Caco-2 (cell line): ENCODE results near the gene CD99L2. TPM values are rescaled to one million over a fixed set of nuclear protein-coding genes. Genes with fewer than 3 reads are reported as not detected.

Experiments
- BruUV-seq: library from RNA; stranded (reverse); fragments of 400-500 nt; replicated peaks from 2 replicates; lab custom pipeline; 2021; lab: Mats Ljungman, UMichigan
- CTCF ChIA-PET: fragments of 300-600 bp; sonication (Branson Sonifier 250); formaldehyde crosslinking; loops from one replicate; lab custom pipeline; 2022; ENCODE audit warnings: antibody characterized with exemption; lab: Charles Lee
- POLR2A ChIA-PET: fragments of 300-600 bp; sonication (Branson Sonifier 250); formaldehyde crosslinking; loops from one replicate; lab custom pipeline; 2022; ENCODE audit warnings: antibody characterized with exemption; lab: Charles Lee
- DNase-seq, 2 experiments: peaks; one replicate each; pipeline versions ENCODE4 v3.0.0 to v3.0.0-alpha.2; 2020 to 2022
- H3K27me3 ChIP-seq: replicated peaks from 2 replicates; pipeline ENCODE4 v1.6.0; 2011; ENCODE audit warnings: low read length; ENCODE audit not compliant: control insufficient read depth, insufficient read depth
- H3K36me3 ChIP-seq: 2 replicates; pipeline ENCODE4 v1.5.1; 2011; ENCODE audit warnings: low read length; ENCODE audit not compliant: control insufficient read depth, insufficient read depth
- H3K4me1 ChIP-seq: fragments of 250-450 bp; sonication (Bioruptor Pico); 2 replicates; pipeline ENCODE4 v1.5.1; 2020; ENCODE audit warnings: mild to moderate bottlenecking
- H3K4me3 ChIP-seq: 2 replicates; pipeline ENCODE4 v1.5.1; 2011; ENCODE audit warnings: low read depth, mild to moderate bottlenecking, control low read depth, low read length
- H3K9me3 ChIP-seq: fragments of 250-450 bp; sonication (Bioruptor Pico); 2 replicates; pipeline ENCODE4 v1.5.1; 2020; ENCODE audit warnings: mild to moderate bottlenecking, moderate library complexity
- H3K27ac Mint-ChIP-seq: one replicate; pipeline ENCODE4 v1.8.0; 2022; ENCODE audit warnings: mixed read lengths; ENCODE audit not compliant: unreplicated experiment
- H3K27me3 Mint-ChIP-seq: one replicate; pipeline ENCODE4 v1.8.0; 2022; ENCODE audit warnings: mixed read lengths; ENCODE audit not compliant: insufficient read depth, unreplicated experiment
- H3K36me3 Mint-ChIP-seq: one replicate; pipeline ENCODE4 v1.8.0; 2022; ENCODE audit warnings: mild to moderate bottlenecking, mixed read lengths; ENCODE audit not compliant: insufficient read depth, unreplicated experiment
- H3K4me1 Mint-ChIP-seq: one replicate; pipeline ENCODE4 v1.8.0; 2022; ENCODE audit warnings: low read depth, mixed read lengths; ENCODE audit not compliant: unreplicated experiment
- H3K4me3 Mint-ChIP-seq: one replicate; pipeline ENCODE4 v1.8.0; 2022; ENCODE audit warnings: mild to moderate bottlenecking, moderate library complexity, mixed read lengths; ENCODE audit not compliant: unreplicated experiment
- H3K9me3 Mint-ChIP-seq: one replicate; pipeline ENCODE4 v1.8.0; 2022; ENCODE audit warnings: mixed read lengths; ENCODE audit not compliant: unreplicated experiment
- CTCF ChIP-seq, 2 experiments: fragments of 200-600 bp in 1 of 2; IDR thresholded peaks; 1 replicate in 1 of 2; 2 replicates in 1 of 2; pipeline versions ENCODE4 v1.5.1 to v1.8.0; 2011 to 2022; ENCODE audit warnings: antibody characterized with exemption in 1 of 2, control low read depth in 1 of 2, inconsistent platforms in 1 of 2, low read depth in 1 of 2, low read length in 1 of 2, mild to moderate bottlenecking in 1 of 2, moderate library complexity in 1 of 2; ENCODE audit not compliant: insufficient read depth in 1 of 2, severe bottlenecking in 1 of 2, unreplicated experiment in 1 of 2
- intact Hi-C: fragments of 100-400 bp; cut with micrococcal nuclease; formaldehyde crosslinking; loops from one replicate; pipeline ENCODE4 v1.10.0; 2022; ENCODE audit not compliant: unreplicated experiment
- total RNA-seq: library from RNA; stranded (reverse); gene quantifications from 2 replicates; pipeline ENCODE4 v1.2.3, GENCODE V29; 2022

Gene CD99L2
- total RNA-seq, 1 experiment from 2014 or later = 8.6 TPM

- DNase-seq = no peak
- POLR2A ChIA-PET = no interaction called here
- Histone ChIP-seq H3K36me3 (no peaks in the 10 kb centered on the region), H3K4me3 (no peak overlapping the region), H3K4me1 (no peaks in the 10 kb centered on the region), H3K27me3 (no peaks in the 10 kb centered on the region), H3K9me3 (no peaks in the 10 kb centered on the region)
- intact Hi-C loops = no loop called here
- H3K4me3 Mint-ChIP-seq = no peak overlapping the region
- CTCF ChIA-PET = no interaction called here
- no peak for TF ChIP-seq CTCF (IDR thresholded peaks at IDR 0.05; ENCODE audit: insufficient read depth in 1 of 2, low read depth in 1 of 2, low read length in 1 of 2, severe bottlenecking in 1 of 2, unreplicated experiment in 1 of 2)
- no peaks in the 10 kb centered on the region for H3K9me3 Mint-ChIP-seq
- H3K27me3 Mint-ChIP-seq = no peaks in the 10 kb centered on the region
- no peak overlapping the region for H3K27ac Mint-ChIP-seq
- no peaks in the 10 kb centered on the region for H3K4me1 Mint-ChIP-seq
- BruUV-seq = no TSS peak
- H3K36me3 Mint-ChIP-seq = no peaks in the 10 kb centered on the region
These were observed 84.5 kb downstream of the CD99L2 start for GRCh38 chrX:150813922-150814321.

GRCh38 chrX:150806827-150807226 lies 91.6 kb downstream of the CD99L2 start:
- CTCF ChIA-PET = interaction anchor here (1.0 kb wide), 1 partner anchor 34 kb away, joined by 4 read pairs; no protein-coding TSS in a partner anchor
- no TSS peak for BruUV-seq
- no peak for TF ChIP-seq CTCF (IDR thresholded peaks at IDR 0.05; ENCODE audit: insufficient read depth in 1 of 2, low read depth in 1 of 2, low read length in 1 of 2, severe bottlenecking in 1 of 2, unreplicated experiment in 1 of 2)
- Histone ChIP-seq H3K36me3 (no peaks in the 10 kb centered on the region), H3K27me3 (no peaks in the 10 kb centered on the region), H3K4me3 (no peak overlapping the region), H3K9me3 (no peaks in the 10 kb centered on the region), H3K4me1 (no peaks in the 10 kb centered on the region)
- intact Hi-C loops = no loop called here
- H3K9me3 Mint-ChIP-seq = no peaks in the 10 kb centered on the region
- no peak overlapping the region for H3K4me3 Mint-ChIP-seq
- no peaks in the 10 kb centered on the region for H3K36me3 Mint-ChIP-seq
- POLR2A ChIA-PET = no interaction called here
- no peak for DNase-seq
- no peaks in the 10 kb centered on the region for H3K4me1 Mint-ChIP-seq
- H3K27me3 Mint-ChIP-seq = peaks cover 3% of the 10 kb centered on the region
- no peak overlapping the region for H3K27ac Mint-ChIP-seq

GRCh38 chrX:150805736-150806135 lies 92.7 kb downstream of the CD99L2 start:
- ChIA-PET CTCF (no interaction called here), POLR2A (no interaction called here)
- no peaks in the 10 kb centered on the region for H3K9me3 Mint-ChIP-seq
- H3K9me3 ChIP-seq = no peaks in the 10 kb centered on the region
- no TSS peak for BruUV-seq
- no peak overlapping the region for H3K4me3 Mint-ChIP-seq
- no peak overlapping the region for H3K27ac Mint-ChIP-seq
- no peak for TF ChIP-seq CTCF (IDR thresholded peaks at IDR 0.05; ENCODE audit: insufficient read depth in 1 of 2, low read depth in 1 of 2, low read length in 1 of 2, severe bottlenecking in 1 of 2, unreplicated experiment in 1 of 2)
- H3K36me3 ChIP-seq = no peaks in the 10 kb centered on the region
- DNase-seq = no peak
- intact Hi-C loops = no loop called here
- H3K27me3 Mint-ChIP-seq = peaks cover 3% of the 10 kb centered on the region
- H3K4me1 ChIP-seq = no peaks in the 10 kb centered on the region
- no peaks in the 10 kb centered on the region for H3K4me1 Mint-ChIP-seq
- H3K4me3 ChIP-seq = no peak overlapping the region
- no peaks in the 10 kb centered on the region for H3K36me3 Mint-ChIP-seq
- no peaks in the 10 kb centered on the region for H3K27me3 ChIP-seq
